Measurements from ENCODE around the gene CNNM1. TPM values are rescaled to one million over a fixed set of nuclear protein-coding genes. Genes with fewer than 3 reads are reported as not detected.

CNNM1 gene
- total RNA-seq, 2 donors from 2014 or later: 1.3 to 1.6 TPM

DNA sequence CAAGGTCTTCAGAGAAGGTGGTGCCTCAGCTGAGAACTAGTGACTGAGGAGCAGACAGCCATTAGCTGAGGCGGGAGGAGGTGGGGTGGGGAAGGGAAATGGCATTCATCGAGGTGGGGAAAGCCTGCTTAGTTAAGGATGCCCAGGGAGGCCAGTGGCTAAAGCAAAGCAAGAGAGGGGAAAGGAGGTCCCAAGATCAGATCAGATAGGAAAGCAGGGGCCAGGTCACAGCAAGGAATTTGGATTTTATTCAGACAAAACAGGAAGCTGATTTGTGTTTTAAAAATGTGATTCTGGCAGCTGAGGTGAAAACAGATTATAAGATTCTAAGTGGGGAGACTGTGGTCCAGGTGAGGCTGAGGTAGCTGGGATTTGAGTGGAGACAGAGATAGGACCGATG is 45.8 kb downstream of the CNNM1 start:
- ATAC-seq (no peak), DNase-seq (no peak)
- Histone ChIP-seq H3K27me3 (no peaks in the 10 kb centered on the region), H3K36me3 (replicated peaks in 1 of 2; ENCODE audit: insufficient read depth in 1 of 2, low read depth in 2 of 2) (no peaks in the 10 kb centered on the region), H3K9me3 (no peaks in the 10 kb centered on the region), H3K27ac (no peak overlapping the region), H3K4me1 (no peaks in the 10 kb centered on the region), H3K4me3 (no peak overlapping the region)
- WGBS, 2 donors: 64 to 77% methylated on average over 3 of the region's 3 CpGs
- no peak for TF ChIP-seq POLR2A (IDR thresholded peaks at IDR 0.05)
- TF ChIP-seq, protein P1, sequence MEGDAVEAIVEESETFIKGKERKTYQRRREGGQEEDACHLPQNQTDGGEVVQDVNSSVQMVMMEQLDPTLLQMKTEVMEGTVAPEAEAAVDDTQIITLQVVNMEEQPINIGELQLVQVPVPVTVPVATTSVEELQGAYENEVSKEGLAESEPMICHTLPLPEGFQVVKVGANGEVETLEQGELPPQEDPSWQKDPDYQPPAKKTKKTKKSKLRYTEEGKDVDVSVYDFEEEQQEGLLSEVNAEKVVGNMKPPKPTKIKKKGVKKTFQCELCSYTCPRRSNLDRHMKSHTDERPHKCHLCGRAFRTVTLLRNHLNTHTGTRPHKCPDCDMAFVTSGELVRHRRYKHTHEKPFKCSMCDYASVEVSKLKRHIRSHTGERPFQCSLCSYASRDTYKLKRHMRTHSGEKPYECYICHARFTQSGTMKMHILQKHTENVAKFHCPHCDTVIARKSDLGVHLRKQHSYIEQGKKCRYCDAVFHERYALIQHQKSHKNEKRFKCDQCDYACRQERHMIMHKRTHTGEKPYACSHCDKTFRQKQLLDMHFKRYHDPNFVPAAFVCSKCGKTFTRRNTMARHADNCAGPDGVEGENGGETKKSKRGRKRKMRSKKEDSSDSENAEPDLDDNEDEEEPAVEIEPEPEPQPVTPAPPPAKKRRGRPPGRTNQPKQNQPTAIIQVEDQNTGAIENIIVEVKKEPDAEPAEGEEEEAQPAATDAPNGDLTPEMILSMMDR (IDR thresholded peaks at IDR 0.05): no peak
- intact Hi-C loops (cut with DNase I): no loop called here

DNA sequence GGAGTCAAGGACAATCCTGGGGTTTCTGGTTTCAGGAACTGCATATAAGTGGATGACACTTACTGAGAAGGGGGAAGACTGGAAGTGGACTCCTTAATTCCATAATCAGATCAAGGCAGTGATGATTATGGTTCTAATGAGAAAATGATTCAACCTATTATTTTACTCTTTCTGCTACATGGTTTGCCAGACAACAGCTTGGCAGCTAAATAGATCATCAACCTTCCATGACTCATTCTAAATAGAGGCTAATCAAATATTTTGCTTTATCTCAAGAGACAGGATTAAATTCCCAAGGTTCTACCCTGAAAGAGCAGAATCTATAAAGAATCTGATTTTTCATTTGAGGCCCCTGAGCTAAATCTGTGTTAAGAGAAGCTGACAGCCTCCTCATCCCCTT is 46.3 kb downstream of the CNNM1 start:
- Histone ChIP-seq H3K4me3 (no peak overlapping the region), H3K9me3 (no peaks in the 10 kb centered on the region), H3K27me3 (no peaks in the 10 kb centered on the region), H3K36me3 (replicated peaks in 1 of 2; ENCODE audit: insufficient read depth in 1 of 2, low read depth in 2 of 2) (no peaks in the 10 kb centered on the region), H3K4me1 (no peaks in the 10 kb centered on the region), H3K27ac (no peak overlapping the region)
- intact Hi-C loops (cut with DNase I): no loop called here
- no peak for ATAC-seq
- TF ChIP-seq POLR2A (IDR thresholded peaks at IDR 0.05): no peak
- TF ChIP-seq, protein P1 (IDR thresholded peaks at IDR 0.05): no peak
- DNase-seq: no peak

DNA sequence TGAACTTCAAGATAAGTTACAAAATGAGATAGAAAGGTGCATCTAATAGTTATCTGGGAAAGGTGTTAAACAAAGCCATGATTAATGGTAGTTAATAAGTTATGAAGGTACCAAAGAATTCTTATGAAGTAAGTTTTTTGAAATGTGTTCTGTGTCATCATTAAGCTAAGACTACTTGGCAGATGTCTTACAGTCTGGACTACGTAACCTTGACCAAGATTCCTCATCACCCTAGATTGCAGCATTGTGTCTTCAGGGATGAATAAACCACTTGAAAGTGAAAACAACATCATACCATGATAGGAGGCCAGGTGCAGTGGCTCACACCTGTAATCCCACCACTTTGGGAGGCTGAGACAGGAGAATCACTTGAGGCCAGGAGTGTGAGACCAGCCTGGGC is 53.0 kb downstream of the CNNM1 start:
- Histone ChIP-seq H3K27ac (no peak overlapping the region), H3K4me3 (no peak overlapping the region), H3K4me1 (no peaks in the 10 kb centered on the region), H3K27me3 (no peaks in the 10 kb centered on the region), H3K9me3 (no peaks in the 10 kb centered on the region), H3K36me3 (replicated peaks in 1 of 2; ENCODE audit: insufficient read depth in 1 of 2, low read depth in 2 of 2) (no peaks in the 10 kb centered on the region)
- ATAC-seq (no peak), DNase-seq (no peak)
- WGBS, 2 donors: 91 to 95% methylated on average over 1 of the region's 1 CpG
- no peak for TF ChIP-seq POLR2A (IDR thresholded peaks at IDR 0.05)
- TF ChIP-seq, protein P1 (IDR thresholded peaks at IDR 0.05): no peak
- intact Hi-C loops (cut with DNase I): no loop called here

DNA sequence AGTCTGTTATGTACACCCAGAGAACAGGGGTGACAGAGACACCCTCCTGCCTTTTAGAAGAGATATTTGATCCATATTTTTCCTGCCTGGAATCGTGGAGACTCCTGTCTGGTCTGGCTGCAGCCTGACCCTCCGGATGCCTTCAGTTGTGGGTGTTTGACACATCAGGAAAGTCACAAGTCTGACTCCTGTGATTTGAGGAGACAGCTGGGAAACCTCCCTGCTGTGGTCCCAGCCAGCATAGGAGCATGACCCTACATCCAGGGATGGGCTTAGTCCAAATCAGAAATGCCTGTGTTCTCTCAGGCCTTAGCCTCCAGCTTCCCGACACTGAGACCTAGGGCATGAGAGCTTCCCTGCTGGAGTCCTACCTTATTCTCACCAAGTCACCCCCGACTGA is 57.9 kb downstream of the CNNM1 start:
- ATAC-seq (no peak), DNase-seq (no peak)
- Histone ChIP-seq H3K4me3 (no peak overlapping the region), H3K4me1 (peaks cover under 1% of the 10 kb centered on the region), H3K27me3 (no peaks in the 10 kb centered on the region), H3K27ac (no peak overlapping the region), H3K9me3 (no peaks in the 10 kb centered on the region), H3K36me3 (replicated peaks in 1 of 2; ENCODE audit: insufficient read depth in 1 of 2, low read depth in 2 of 2) (no peaks in the 10 kb centered on the region)
- TF ChIP-seq, protein P1 (IDR thresholded peaks at IDR 0.05): no peak
- no peak for TF ChIP-seq POLR2A (IDR thresholded peaks at IDR 0.05)
- WGBS, 2 donors: 43 to 73% methylated on average over 2 to 4 of the region's 4 CpGs
- intact Hi-C loops (cut with DNase I): no loop called here

DNA sequence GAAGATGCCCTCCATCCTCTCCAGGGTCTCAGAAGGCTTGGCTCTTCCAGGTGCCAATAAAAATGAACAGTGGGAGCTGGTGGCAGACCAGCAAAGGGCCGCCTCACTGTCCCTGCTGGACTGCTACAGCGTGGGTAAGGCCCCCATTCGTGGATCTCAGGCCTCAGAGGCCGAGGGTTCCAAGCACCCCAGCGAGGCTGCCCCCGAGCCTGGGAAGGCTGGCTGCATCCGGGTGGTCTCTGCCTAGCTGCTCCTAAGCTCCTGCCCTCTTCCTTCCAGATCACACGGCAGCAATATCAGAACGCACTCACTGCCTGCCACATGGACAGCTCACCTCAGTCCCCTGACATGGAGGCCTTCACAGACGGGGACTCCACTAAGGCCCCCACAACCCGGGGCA is 58.4 kb downstream of the CNNM1 start:
- WGBS, 2 donors: 73% methylated on average over 11 of the region's 11 CpGs; no CpG with 5 or more reads in 1 of the 2 donors
- no peaks in the 10 kb centered on the region for H3K9me3 ChIP-seq
- no peaks in the 10 kb centered on the region for H3K27me3 ChIP-seq
- no peak for DNase-seq
- H3K4me1 ChIP-seq: peaks cover 5% of the 10 kb centered on the region
- no peaks in the 10 kb centered on the region for H3K36me3 ChIP-seq (replicated peaks in 1 of 2; ENCODE audit: insufficient read depth in 1 of 2, low read depth in 2 of 2)
- no peak overlapping the region for H3K27ac ChIP-seq
- TF ChIP-seq, protein P1 (IDR thresholded peaks at IDR 0.05): no peak
- no peak for TF ChIP-seq POLR2A (IDR thresholded peaks at IDR 0.05)
- no peak for ATAC-seq
- no peak overlapping the region for H3K4me3 ChIP-seq
- intact Hi-C loops (cut with DNase I): no loop called here
